Sigmoid colon (tissue), 7 donors: ENCODE measurements around the gene UTF1. TPM values are rescaled to one million over a fixed set of nuclear protein-coding genes. Genes with fewer than 3 reads are reported as not detected.
A peak's percentile ranks its signal among the peaks of the same experiment; 100 is the strongest.

Source experiments
- DNase-seq: peaks from one replicate; pipeline ENCODE4 v3.0.0-alpha.2; 2019
- H3K27ac ChIP-seq, 4 donors: fragments of 200-600 bp; sonication (generic); one replicate each; pipeline ENCODE4 v1.5.1; 2016 to 2019; ENCODE audit warnings: mild to moderate bottlenecking in 1 of 4
- H3K27me3 ChIP-seq, 3 donors: fragments of 200-600 bp; sonication (generic); one replicate each; pipeline ENCODE4 v1.5.1; 2019; ENCODE audit warnings: mild to moderate bottlenecking in 1 of 3
- H3K36me3 ChIP-seq, 4 donors: fragments of 200-600 bp; sonication (generic); one replicate each; pipeline ENCODE4 v1.5.1; 2016 to 2019
- H3K4me1 ChIP-seq, 4 donors: fragments of 200-600 bp; sonication (generic); one replicate each; pipeline ENCODE4 v1.5.1; 2017 to 2019
- H3K4me3 ChIP-seq, 4 donors: fragments of 200-600 bp; sonication (generic); one replicate each; pipeline ENCODE4 v1.5.1; 2017 to 2019; ENCODE audit warnings: mild to moderate bottlenecking in 2 of 4, moderate library complexity in 1 of 4
- H3K9me3 ChIP-seq, 4 donors: fragments of 200-600 bp in 3 of 4; sonication (generic) in 3 of 4; one replicate each; pipeline versions ENCODE4 v1.5.1 to v1.6.1; 2013 to 2019
- CTCF ChIP-seq, 4 experiments: fragments of 450-650 bp in 3 of 4; fragments of 200-600 bp in 1 of 4; IDR thresholded peaks; one replicate each; pipeline ENCODE4 v1.5.1; 2016 to 2019; ENCODE audit warnings: antibody characterized with exemption in 4 of 4, mild to moderate bottlenecking in 3 of 4, moderate library complexity in 2 of 4
- EP300 ChIP-seq, 4 donors: sonication (generic); formaldehyde crosslinking; IDR thresholded peaks; one replicate each; pipeline ENCODE4 v1.6.1; 2017; ENCODE audit warnings: antibody characterized with exemption in 4 of 4
- POLR2A ChIP-seq, 2 donors: fragments of 450-650 bp; IDR thresholded peaks; one replicate each; pipeline ENCODE4 v1.6.1; 2016; ENCODE audit warnings: antibody characterized with exemption in 2 of 2, mild to moderate bottlenecking in 2 of 2, moderate library complexity in 2 of 2
- POLR2AphosphoS5 ChIP-seq, 4 donors: sonication (generic); formaldehyde crosslinking; IDR thresholded peaks; one replicate each; pipeline ENCODE4 v1.6.1; 2017; ENCODE audit warnings: antibody characterized with exemption in 4 of 4
- WGBS, 2 donors: extraction: QIAGEN DNeasy Blood & Tissue Kit; methylation state at CpG; one replicate each; pipeline ENCODE4 v1.1.7; 2013; 5-methylcytosine and 5-hydroxymethylcytosine counted together
- intact Hi-C: fragments of 100-400 bp; cut with DNase I; formaldehyde crosslinking; loops from one replicate; pipeline ENCODE4 v1.15.1; 2023
- polyA plus RNA-seq, 3 donors: library from polyadenylated mRNA; stranded (reverse); fragments of 200-250 nt; gene quantifications; one replicate each; pipeline ENCODE4 v1.2.3, GENCODE V29; 2013
- total RNA-seq, 4 donors: library from RNA; depleted of rRNA; stranded (reverse); fragments of >200 nt; gene quantifications; one replicate each; pipeline ENCODE4 v1.1.0, GENCODE V29; 2016
- donor health status: healthy with polysubstance abuse.
- donor health status: Bipolar disorder and iron deficiency.
- donor health status: healthy.

UTF1 gene
- total and polyA plus RNA-seq, 7 donors = not detected

- H3K27me3 ChIP-seq = peaks cover 33 to 94% (median 70%) of the 10 kb centered on the region in 3 donors
- H3K27ac ChIP-seq = no peak overlapping the region
- no peaks in the 10 kb centered on the region for H3K9me3 ChIP-seq
- no peak for DNase-seq
- H3K36me3 ChIP-seq = no peaks in the 10 kb centered on the region
- intact Hi-C loops = no loop called here
- H3K4me1 ChIP-seq = peaks cover 0 to 32% (median 21%) of the 10 kb centered on the region in 4 donors
- H3K4me3 ChIP-seq = peak overlapping the region in 2 of 4 donors; percentile 27 to 33
- WGBS, 2 donors = 4 to 8% methylated on average over 32 of the region's 32 CpGs
- TF ChIP-seq POLR2AphosphoS5 (IDR thresholded peaks at IDR 0.05) = no peak
- TF ChIP-seq CTCF (IDR thresholded peaks at IDR 0.05) = no peak
- no peak for TF ChIP-seq EP300 (IDR thresholded peaks at IDR 0.05)
- TF ChIP-seq POLR2A (IDR thresholded peaks at IDR 0.05) = no peak
Measured at GRCh38 chr10:133237241-133237587, 7.2 kb downstream of the UTF1 start.

- no peak for DNase-seq
- 23 to 27% methylated on average over 60 of the region's 60 CpGs for WGBS, 2 donors
- intact Hi-C loops = no loop called here
- TF ChIP-seq POLR2A (IDR thresholded peaks at IDR 0.05) = no peak
- no peak for TF ChIP-seq POLR2AphosphoS5 (IDR thresholded peaks at IDR 0.05)
- no peak for TF ChIP-seq EP300 (IDR thresholded peaks at IDR 0.05)
- TF ChIP-seq CTCF (IDR thresholded peaks at IDR 0.05) = no peak
- H3K27ac ChIP-seq = no peak within 1 kb of the TSS
- H3K27me3 ChIP-seq = peaks cover 33 to 94% (median 66%) of the 10 kb centered on the region in 3 donors
- H3K4me3 ChIP-seq = peak within 1 kb of the TSS in 3 of 4 donors; percentile 3 to 33 (median 27)
- no peaks in the 10 kb centered on the region for H3K9me3 ChIP-seq
- peaks cover 0 to 32% (median 21%) of the 10 kb centered on the region in 4 donors for H3K4me1 ChIP-seq
- H3K36me3 ChIP-seq = no peaks in the 10 kb centered on the region
Measured at GRCh38 chr10:133237588-133238465, 7.8 kb downstream of the UTF1 start, which contains the start of gene VENTX. VENTX (plus strand) TSS chr10:133237855; CDS start chr10:133237915, 60 bp downstream.

GRCh38 chr10:133238466-133238804, 8.4 kb downstream of the UTF1 start:
- 55 to 64% methylated on average over 15 of the region's 15 CpGs for WGBS, 2 donors
- H3K4me3 ChIP-seq = no peak overlapping the region
- no peak for DNase-seq
- TF ChIP-seq CTCF (IDR thresholded peaks at IDR 0.05) (no peak), POLR2AphosphoS5 (IDR thresholded peaks at IDR 0.05) (no peak), EP300 (IDR thresholded peaks at IDR 0.05) (no peak), POLR2A (IDR thresholded peaks at IDR 0.05) (no peak)
- intact Hi-C loops = no loop called here
- no peak overlapping the region for H3K27ac ChIP-seq
- peaks cover 0 to 32% (median 21%) of the 10 kb centered on the region in 4 donors for H3K4me1 ChIP-seq
- peaks cover 33 to 88% (median 60%) of the 10 kb centered on the region in 3 donors for H3K27me3 ChIP-seq
- H3K9me3 ChIP-seq = no peaks in the 10 kb centered on the region
- no peaks in the 10 kb centered on the region for H3K36me3 ChIP-seq

GRCh38 chr10:133239990-133240389, 10.0 kb downstream of the UTF1 start:
- no peak for DNase-seq
- Histone ChIP-seq H3K27ac (no peak overlapping the region), H3K4me3 (no peak overlapping the region), H3K9me3 (no peaks in the 10 kb centered on the region), H3K4me1 (peaks cover 0 to 32% (median 21%) of the 10 kb centered on the region in 4 donors), H3K36me3 (no peaks in the 10 kb centered on the region), H3K27me3 (peaks cover 33 to 89% (median 56%) of the 10 kb centered on the region in 3 donors)
- intact Hi-C loops = no loop called here
- TF ChIP-seq POLR2AphosphoS5 (IDR thresholded peaks at IDR 0.05) = no peak
- TF ChIP-seq POLR2A (IDR thresholded peaks at IDR 0.05) = no peak
- no peak for TF ChIP-seq EP300 (IDR thresholded peaks at IDR 0.05)
- no peak for TF ChIP-seq CTCF (IDR thresholded peaks at IDR 0.05)
- 71 to 78% methylated on average over 15 of the region's 15 CpGs for WGBS, 2 donors
